Stimulated activated CD4-positive, alpha-beta T cell treated with anti-CD3 and anti-CD28 coated beads, Interleukin-1b, Interleukin-23, amount 100 ng/mL, for 4 hours (primary cell): ENCODE data around the gene HMGB2.
A peak's percentile ranks its signal among the peaks of the same experiment; 100 is the strongest.

Source experiments
- DNase-seq, 2 donors: peaks; one replicate each; pipeline ENCODE4 v3.0.0-alpha.2; 2020; ENCODE audit warnings: low read depth in 2 of 2

Gene HMGB2

GRCh38 chr4:173334085-173334890 is at the start of gene HMGB2:
TSS of gene HMGB2 (minus strand) at chr4:173334358. CDS start at chr4:173333649, 709 bp downstream.
- DNase-seq: peak; percentile 98 to 99

- no peak for DNase-seq
Measured at GRCh38 chr4:173382349-173382748, 48.2 kb upstream of the HMGB2 start.

GRCh38 chr4:173381610-173382009 is 47.5 kb upstream of the HMGB2 start:
- no peak for DNase-seq

- no peak for DNase-seq
Measured at GRCh38 chr4:173380987-173381386, 46.8 kb upstream of the HMGB2 start.

- DNase-seq: no peak
Measured at GRCh38 chr4:173379929-173380328, 45.8 kb upstream of the HMGB2 start.

GRCh38 chr4:173374588-173374987 is 40.4 kb upstream of the HMGB2 start:
- DNase-seq: no peak

- peak; percentile 10 to 22 for DNase-seq
Measured at GRCh38 chr4:173371292-173372192, 37.4 kb upstream of the HMGB2 start.

GRCh38 chr4:173370477-173371291 is 36.5 kb upstream of the HMGB2 start, which contains the start of gene SAP30:
TSS of gene SAP30 (plus strand) at chr4:173370954. CDS start at chr4:173371183, 229 bp downstream.
- DNase-seq: peak; percentile 94 to 95

- peak; percentile 22 to 44 for DNase-seq
Measured at GRCh38 chr4:173370130-173370476, 35.9 kb upstream of the HMGB2 start.

- DNase-seq: no peak
Measured at GRCh38 chr4:173367946-173368345, 33.8 kb upstream of the HMGB2 start.

- no peak for DNase-seq
Measured at GRCh38 chr4:173367285-173367684, 33.1 kb upstream of the HMGB2 start.

- DNase-seq: no peak
Measured at GRCh38 chr4:173365359-173365996, 31.3 kb upstream of the HMGB2 start.

GRCh38 chr4:173362666-173363065 is 28.5 kb upstream of the HMGB2 start:
- DNase-seq: no peak

GRCh38 chr4:173360587-173361221 is 26.5 kb upstream of the HMGB2 start:
- DNase-seq: no peak

- DNase-seq: no peak
Measured at GRCh38 chr4:173357939-173358338, 23.8 kb upstream of the HMGB2 start.

- no peak for DNase-seq
Measured at GRCh38 chr4:173347467-173347866, 13.3 kb upstream of the HMGB2 start.

- no peak for DNase-seq
Measured at GRCh38 chr4:173346074-173346473, 11.9 kb upstream of the HMGB2 start.

- DNase-seq: no peak
Measured at GRCh38 chr4:173345648-173346047, 11.5 kb upstream of the HMGB2 start.

GRCh38 chr4:173343832-173344397 is 9.8 kb upstream of the HMGB2 start:
- DNase-seq: no peak

- DNase-seq: no peak
Measured at GRCh38 chr4:173337463-173337862, 3.3 kb upstream of the HMGB2 start.
